GM19468 (cell line): ENCODE measurements around the gene EDEM2.
"Not testable (repeated sequence)": the region's sequence is repeated elsewhere in the genome, so short reads cannot be mapped to it uniquely, and the experiment has no call there.

Experiments used
- ATAC-seq: cut with Tn5 transposase; IDR thresholded peaks from one replicate; pipeline ENCODE4 v1.9.1; 2021; ENCODE audit warnings: mild to moderate bottlenecking, moderate library complexity, moderate number of reproducible peaks; ENCODE audit not compliant: unreplicated experiment; ENCODE audit errors: extremely low read depth

EDEM2 gene

DNA sequence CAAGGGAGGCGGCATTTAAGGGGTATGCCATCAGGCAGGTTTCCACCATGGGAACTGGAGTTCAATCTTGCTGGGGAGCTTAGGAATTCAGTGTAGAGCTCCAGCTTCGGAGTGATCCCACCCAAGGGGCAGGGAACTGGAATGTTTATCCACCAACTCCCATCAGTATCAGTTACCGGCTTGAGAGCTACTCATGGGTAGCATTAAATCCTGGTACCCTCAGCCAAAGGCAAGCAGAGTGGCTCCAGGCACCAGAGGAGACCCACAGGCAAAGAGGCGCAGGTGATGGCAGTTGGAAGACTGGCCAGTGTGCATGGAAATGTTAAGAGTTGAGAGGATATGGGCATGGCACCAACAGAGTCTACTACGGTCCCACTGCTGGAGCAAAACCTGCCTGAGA, 14.1 kb downstream of the EDEM2 start:
- ATAC-seq = no peak

DNA sequence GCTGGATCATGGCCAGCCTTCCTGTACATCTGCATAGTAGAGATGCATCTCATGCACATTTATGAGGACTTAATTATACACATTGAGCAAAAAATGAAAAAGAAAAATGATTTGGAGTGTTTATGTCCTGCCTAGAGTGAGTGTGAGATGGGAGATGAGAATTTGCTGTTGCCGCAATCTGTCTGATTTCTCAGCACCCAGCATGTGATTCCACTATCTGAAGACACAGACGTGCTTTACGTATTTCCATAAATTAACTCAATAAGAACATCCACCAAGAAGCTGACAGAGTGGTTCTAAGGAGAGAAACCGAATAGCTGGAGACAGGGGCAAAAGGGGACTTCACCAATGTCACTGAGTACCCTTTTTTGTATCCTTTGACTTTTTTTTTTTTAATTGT, 15.2 kb downstream of the EDEM2 start:
- ATAC-seq = no peak

DNA sequence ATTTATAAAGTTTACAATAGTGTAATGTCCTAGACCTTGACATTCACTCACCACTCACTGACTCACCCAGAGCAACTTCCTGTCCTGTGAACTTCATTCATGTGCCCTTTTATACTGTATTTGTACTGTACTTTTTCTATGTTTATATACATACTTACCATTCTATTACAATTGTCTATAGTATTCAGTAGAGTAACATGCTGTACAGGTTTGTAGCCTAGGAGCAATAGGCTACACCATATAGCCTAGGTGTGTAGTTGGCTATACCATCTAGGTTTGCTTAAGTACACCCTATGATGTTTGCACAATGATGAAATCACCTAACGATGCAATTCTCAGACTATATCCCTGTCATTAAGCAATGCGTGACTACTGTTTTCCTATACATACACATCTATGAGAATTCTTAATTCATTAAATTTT, 17.5 kb downstream of the EDEM2 start:
- ATAC-seq = no peak

DNA sequence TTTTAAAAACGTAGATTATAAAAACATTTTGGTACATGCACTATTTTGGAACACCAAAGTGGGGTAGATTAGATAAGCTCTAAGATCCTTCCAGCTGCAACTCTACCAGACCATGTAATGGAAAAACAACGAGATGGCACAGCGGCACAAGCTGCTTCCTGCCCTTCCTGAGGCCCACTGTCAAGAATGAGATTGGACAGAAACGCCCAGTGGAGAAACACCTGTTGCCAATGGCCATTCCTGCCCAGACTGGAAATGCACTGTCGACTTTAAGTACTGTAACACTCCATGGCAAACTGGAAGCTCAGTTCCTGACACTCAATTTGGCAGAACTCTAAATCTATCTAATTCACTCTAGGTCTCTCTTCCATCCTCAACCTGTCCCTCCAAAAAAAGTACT, 21.4 kb downstream of the EDEM2 start:
- no peak for ATAC-seq

DNA sequence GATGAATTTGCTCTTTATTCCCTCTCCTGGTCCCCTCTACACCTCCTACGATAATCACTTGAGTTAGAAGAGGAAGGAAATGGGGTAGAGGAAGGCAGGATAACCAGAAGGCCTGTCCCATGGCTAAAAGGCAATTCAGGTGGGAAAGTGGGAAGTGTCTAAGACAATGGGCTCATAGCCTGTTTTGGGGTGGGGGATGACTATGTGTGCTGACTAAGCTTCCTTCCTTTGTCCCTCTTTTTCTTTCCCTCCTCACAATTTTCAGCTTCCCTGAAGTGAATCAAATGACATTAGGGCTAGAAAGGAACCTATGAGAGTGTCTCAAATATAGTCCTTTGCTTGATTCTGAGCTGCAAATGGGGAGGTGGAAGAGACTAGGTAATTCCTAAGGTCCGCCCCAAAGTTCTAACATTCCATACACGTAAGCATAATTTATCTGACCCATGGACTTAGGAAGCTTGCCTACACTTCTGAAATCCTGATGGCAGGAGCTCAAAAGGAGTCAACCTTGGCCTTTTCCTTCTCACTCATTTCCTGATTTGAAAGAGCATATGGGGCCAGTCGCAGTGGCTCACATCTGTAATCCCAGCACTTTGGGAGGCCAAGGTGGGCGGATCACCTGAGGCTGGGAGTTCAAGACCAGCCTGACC, 24.3 kb downstream of the EDEM2 start:
- no peak for ATAC-seq

DNA sequence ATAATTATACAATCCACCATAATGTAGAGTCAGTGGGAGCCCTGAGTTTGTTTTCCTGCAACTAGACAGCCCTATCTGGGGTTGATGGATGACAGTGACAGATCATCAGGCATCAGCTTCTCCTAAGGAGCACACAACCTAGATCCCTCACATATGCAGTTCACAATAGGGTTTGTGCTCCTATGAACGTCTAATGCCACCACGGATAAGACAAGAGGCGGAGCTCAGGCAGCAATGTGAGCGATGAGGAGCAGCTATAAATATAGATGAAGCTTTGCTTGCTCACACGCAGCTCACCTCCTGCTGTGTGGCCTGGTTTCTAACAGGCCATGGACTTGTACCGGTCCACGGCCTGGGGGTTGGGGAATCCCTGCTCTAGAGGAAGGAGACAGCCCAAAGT, 25.9 kb downstream of the EDEM2 start:
- no peak for ATAC-seq

DNA sequence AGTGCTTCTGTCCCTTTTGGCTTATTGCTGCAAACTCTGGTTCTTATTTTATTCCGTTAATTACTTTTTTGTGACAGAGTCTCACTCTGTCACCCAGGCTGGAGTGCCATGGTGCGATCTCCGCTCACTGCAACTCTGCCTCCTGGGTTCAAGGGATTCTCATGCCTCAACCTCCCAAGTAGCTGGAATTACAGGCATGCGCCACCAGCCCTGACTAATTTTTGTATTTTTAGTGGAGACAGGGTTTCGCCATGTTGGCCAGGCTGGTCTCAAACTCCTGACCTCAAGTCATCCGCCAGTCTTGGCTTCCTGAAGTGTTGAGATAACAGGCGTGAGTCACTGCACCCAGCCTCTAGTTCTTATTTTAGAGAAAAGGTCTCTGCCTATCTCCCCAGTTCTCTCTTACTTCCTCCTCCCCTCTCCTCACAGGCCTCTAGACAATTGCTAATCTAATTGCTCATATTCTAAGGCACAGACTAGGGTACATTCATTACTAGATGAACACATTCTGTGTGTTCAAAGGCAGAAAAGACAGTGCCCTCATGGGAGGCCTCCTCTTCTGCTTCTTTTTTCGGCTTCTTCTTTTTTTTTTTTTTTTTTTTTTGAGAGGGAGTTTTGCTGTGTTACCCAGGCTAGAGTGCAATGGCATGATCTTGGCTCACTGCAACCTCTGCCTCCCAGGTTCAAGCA, 27.0 kb downstream of the EDEM2 start:
- no peak for ATAC-seq

DNA sequence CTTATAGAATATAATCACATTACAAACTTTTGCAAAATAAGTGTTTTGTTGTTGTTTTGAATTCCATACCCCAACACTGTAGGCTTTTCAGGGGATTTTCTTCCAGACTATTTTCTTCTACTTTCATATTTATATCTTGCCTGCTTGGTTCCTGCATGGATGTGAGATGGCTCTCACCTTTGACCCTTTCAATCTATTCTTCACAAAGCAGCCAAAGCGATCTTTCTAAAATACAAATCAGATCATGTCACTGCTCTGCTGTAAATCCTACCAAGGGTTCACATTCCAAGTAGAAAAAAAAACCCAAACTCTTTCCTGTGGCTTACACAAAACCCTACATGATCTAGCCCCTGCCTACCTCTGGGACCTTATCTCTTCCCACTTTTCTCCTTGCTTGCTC, 29.5 kb downstream of the EDEM2 start:
- ATAC-seq = no peak

DNA sequence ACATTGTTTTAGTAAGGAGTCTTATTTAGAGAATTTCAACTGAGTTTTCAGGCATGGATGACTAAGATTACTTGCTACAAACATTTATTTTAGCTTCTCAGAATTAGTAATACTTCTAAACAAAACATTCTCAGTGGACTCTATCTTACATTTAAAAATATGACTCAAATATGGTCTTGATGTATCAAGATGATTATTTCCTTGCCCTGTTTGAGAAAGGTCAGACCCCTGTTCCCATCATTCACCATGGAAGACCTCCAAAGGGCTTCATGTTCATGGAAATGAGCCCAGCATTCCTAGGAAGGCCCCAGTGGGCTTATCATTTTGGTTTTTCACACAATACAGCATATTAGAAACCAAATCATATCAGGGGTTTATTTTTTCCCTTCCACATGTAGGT, 29.9 kb downstream of the EDEM2 start:
- no peak for ATAC-seq

DNA sequence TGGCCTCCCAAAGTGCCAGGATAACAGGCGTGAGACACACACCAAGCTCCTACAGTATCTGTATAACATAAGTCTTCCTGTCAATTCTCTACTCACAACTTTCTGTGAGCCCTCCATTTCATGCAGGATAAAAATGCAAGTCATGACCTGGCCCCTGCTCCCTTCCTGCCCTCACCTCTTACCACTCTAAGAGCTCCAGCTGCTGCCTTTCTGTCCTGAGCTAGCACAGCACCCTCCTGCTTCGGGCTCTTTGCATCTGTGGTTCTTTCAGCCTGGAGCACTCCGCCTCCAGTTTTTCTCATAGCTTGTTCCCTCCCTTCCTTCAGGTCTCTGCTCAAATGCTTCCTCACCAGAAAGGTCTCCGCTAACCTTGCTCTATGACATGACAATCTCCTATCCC, 30.9 kb downstream of the EDEM2 start:
- no peak for ATAC-seq

DNA sequence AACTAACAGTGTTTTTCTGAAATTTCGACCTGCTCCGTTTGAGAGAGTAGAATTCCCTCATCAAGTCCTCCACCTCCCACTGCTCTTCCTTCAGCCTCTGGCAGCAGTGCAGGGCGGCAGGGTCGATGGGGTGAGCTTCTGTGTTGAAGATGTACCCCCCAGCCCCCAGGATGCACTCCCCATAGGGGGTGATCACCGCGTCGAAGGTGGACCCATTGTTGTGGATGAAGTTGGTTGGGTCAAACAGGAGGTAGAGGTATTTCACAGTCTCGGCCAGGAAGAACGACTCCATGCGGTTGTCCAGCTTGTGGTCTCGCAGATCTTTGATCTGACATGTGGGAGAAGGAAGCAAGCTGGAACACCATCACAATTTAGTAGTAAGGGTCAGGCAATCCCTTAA, 31.5 kb downstream of the EDEM2 start:
- ATAC-seq = no peak

DNA sequence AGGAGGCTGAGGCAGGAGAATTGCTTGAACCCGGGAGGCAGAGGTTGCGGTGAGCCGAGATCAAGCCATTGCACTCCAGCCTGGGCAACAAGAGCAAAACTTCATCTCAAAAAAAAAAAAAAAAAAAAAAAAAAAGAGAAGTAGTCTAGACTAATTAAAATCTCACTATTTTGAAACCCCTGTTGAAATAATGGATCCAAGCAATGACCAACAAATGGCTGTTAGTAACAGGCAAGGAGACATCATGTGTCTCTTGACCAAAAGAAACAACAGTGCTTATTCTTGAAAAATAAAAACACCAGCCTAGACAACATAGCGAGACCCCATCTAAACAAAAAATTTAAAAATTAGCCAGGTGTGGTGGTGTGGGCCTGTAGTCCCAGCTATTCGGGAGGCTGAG, 34.9 kb downstream of the EDEM2 start:
- ATAC-seq = not testable (repeated sequence)

DNA sequence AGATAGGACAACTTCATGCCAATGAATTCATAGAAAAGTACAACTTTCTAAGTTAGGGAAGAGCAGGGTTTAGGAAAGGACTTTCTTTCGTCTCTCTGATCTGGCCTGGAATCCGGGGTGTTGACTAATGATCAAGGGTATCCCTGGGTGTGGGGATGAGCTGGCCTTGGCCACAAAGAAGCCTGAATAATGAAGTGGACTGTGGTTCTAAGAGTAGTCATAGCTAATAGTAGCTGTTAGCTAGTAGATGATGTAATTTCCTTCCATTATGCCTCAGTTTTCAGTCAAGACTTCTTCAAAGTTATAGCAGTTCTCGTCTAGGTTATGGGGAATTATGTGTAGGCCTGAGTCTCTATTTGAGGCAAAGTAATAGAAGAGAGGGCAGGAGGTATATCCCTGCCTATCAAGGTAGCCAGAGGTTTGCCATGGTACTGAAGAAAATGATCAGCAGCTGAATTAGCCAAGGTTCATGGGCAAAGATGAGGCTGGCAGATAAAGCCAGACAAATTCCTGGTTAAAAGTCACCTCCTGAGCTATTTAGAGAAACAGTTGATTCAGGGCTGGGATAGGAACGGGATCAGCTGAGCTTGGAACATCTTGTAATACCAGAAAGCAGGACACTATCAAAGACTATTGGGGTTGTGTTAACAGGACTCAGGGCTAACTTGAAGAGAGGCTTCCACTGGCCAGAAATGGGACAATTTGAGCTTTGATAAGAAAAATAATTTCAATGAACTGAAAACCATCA, 35.8 kb downstream of the EDEM2 start:
- no peak for ATAC-seq

DNA sequence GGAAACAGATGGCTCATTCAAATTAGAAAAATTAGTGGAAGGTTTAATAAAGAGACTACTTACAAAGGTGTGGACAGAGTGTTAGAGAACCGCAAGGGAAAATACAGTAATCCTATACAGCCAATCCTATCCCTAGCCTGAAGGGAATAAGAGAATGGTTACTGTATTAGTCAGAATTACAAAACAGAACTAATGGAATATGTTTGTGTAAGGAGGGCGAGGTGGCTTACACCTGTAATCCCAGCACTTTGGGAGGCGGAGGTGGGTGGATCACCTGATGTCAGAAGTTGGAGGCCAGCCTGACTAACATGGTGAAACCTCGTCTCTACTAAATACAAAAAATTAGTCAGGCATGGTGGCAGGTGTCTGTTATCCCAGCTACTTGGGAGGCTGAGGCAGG, 38.2 kb downstream of the EDEM2 start:
- no peak for ATAC-seq

DNA sequence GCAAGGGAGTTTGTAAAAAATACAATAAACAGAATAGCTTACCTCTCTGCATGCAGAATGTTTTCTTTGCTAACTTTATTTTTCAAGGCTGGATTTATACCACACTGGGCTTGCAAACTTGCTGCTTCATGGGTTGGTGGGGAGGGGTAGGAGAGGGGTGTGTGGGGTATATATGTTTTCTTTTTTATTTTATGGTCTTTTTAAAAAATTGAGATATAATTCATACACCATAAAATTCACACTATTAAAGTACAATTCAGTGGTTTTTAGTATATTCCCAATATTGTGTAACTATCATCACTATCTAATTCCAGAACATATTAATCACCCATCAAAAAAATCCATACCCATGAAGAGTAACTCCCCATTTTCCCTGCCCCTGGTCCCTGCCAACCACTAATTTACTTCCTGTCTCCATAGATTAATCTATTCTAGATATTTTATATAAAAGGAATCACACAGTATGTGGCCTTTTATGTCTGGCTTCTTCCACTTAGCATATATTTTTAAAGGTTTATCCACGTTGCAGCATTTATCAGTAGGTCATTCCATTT, 40.2 kb downstream of the EDEM2 start:
- no peak for ATAC-seq

DNA sequence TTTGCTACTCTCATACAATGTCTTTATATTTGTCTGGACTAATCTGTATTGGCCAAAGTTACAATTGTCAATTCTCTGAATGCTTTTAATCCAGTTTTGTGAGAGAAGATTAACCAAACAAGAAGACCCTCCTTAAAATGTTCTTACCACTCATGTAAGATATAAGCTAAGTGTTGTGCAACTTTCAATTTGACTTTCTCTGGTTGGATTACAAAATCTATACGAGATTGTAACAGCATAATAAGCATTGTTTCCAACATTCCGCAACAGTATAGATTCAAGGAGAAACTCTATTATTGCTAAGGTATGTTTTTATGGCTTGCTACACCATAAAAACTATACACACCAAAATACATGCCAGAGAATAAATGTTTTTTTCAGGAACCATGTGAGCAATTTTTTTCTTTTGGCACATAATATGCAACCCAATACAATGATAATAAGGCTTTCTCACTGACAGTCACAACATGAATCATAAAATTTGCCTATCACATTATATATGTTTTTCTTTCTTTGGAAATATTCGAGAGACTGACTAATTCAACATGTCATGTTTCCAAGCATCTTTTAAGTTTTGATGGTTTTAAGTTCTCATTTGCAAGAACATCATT, 42.3 kb downstream of the EDEM2 start:
- ATAC-seq = no peak

DNA sequence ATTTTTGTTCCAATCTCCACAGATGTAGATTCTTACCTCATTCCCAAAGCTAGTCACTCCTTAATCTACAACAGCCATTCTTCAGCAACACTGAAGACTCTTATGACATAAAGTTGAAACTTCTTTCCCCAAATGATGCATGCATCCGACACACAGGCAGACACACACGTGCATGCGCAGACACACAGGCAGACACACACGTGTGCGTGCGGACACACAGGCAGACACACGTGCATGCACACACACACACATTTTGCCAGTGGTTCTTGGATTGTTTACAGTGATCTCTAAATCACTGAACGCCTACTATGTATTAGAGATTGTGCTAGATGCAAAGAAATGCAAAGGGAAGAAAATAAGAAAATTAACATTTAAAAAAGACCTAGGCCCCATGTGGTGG, 45.5 kb downstream of the EDEM2 start:
- ATAC-seq = no peak

DNA sequence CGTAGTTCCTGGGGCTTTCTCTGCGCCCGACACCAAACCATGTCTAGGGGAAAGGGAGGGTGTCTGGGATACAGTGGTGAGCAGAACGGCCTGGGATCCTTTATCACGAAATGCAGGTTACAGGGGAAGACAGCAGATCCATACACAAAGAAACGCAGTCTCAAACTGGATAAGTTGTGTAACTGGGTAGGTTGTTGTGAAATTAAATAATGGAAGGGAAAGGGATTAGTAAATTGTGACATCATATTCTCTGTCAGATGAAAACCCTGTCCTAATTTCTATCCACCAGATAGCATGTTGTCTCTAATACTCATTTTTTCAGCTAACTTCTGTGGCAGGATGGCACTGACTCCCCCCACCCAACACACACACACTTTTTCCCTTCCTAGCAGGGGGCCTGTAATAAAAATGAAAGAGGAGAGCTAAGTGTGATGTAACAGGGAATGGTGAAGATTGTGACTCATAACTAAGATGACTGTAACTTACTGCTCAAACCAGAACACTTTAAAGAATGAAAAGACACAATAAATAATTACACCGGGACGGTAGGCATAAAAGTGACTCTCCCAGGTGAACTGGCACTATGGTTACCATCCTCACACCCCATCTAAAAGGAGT, 53.8 kb downstream of the EDEM2 start:
- no peak for ATAC-seq

DNA sequence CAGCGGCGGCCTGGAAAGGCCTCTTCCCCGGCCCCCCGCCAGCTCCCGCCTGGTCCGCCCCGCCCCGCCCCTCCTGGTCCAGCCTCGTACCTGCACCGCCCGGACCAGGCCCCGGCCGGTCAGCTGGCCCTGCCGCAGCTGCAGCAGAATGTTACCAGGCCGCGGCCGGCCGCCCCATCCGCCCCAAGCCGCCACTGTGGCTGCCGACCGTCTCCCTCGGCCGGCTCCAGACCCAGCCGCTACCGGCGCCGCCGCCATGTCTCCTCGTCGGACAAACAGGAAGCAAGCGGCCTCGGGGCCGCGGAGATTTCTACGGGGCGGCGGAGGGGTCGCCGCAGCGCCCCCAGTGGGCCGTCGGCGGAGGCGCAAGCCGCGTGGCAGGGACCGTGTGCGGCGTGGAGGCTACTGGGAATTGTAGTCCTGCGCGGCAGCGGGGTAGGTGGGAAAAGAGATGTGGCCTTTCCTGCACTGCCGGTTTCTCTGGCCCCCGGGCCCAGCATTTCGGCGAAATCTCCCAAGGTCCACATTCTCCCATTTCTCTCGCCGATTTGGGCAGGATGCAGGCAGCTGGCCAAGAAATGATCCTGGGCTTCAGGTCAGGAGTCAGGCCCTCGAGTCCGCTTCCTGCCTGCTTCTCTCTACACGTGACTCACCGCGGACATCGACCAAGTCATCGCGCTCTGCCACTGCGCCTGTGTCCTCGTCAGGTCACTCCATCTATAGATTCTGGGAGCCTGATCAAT, 54.4 kb downstream of the EDEM2 start, which contains the start of gene TRPC4AP:
Gene TRPC4AP, minus strand, starts transcription at position 284 of the 743 bp plus-strand sequence. Its CDS starts 26 bp downstream, at position 258.
- peak; percentile 93 for ATAC-seq
